ENCODE measurements around the gene CNN1.
"Not testable (repeated sequence)": the region's sequence is repeated elsewhere in the genome, so short reads cannot be mapped to it uniquely, and the experiment has no call there.

The CNN1 gene

DNA sequence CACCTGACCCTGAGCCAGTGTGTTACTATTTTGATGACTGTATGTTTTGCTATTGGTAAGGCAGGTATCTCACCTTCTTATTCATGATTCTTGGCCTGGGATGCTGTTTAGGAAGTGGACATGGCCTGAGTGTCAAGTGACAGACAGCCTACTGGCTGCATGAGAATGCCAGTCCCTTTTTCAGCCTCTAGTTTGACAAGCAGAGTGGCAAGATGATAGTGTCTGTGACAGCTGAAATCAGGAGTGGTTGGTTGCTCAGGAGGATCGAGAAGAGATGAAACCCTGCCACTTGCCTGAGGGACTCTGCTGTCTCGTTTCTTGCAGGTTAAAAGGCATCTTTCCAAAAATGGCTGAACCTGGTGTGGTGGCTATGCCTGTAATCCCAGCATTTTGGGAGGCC, 27.5 kb downstream of the CNN1 start:
- DNase-seq, result no peak

DNA sequence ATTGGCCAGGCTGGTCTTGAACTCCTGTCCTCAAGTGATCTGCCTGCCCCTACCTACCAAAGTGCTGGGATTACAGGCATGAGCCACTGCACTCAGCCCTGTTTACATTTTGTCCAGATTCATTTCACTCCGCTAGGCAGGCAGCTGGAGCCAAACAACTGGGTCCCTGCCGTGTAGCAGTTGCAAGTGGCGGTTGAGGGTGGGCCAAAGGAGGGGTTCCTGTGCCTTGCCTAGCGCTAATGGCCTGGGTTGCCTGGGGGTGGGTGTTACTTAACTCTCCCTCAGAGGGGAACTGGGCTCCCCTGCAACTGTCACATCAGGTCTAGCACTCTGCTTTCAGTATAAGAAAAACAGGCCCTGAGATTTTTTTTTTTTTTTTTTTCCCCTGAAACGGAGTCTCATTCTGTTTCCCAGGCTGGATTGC, 31.4 kb downstream of the CNN1 start:
- no peak for DNase-seq

DNA sequence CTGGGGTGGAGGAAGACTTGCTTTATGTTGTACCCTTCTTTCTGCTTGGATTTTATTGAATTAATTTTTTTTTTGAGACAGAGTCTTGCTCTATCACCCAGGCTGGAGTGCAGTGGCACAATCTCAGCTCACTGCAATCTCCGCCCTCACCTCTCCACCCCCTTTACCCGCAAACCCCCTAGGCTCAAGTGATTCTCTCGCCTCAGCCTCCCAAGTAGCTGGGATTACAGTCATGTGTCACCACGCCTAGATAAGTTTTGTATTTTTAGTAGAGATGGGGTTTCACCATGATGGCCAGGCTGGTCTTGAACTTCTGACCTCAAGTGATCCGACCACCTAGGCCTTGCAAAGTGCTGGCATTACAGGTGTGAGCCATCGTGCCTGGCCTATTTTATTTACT, 34.7 kb downstream of the CNN1 start:
- DNase-seq, result not testable (repeated sequence)

DNA sequence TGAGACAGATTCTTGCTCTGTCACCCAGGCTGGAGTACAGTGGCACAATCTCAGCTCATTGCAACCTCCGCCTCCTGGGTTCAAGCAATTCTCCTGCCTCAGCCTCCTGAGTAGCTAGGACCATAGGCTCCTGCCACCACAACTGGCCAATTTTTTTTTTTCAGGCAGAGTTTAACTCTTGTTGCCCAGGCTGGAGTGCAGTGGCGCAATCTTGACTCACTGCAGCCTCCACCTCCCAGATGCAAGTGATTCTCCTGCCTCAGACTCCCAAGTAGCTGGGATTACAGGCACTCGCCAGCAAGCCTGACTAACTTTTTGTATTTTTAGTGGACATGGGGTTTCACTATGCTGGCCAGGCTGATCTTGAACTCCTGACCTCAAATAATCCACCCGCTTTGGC, 35.1 kb downstream of the CNN1 start:
- not testable (repeated sequence) for DNase-seq

DNA sequence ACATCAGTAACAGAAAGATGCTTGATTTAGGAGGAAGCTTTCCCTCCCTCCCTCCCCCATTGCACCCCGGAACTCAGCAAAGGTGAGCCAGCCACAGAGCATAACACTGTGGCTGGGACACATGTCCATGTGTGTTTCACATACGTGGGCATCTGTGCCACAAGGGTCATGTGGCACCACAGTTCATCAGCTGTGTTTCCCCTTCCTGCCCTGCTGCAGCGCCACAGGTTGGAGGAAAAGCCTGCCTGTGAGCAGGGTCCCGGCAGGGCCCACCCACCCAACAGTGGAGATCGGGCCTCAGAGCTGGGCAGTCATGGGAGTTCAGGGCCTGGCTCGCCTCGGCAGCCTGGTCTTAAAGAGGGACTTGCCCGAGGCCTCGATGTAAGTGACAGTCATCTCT, 36.0 kb downstream of the CNN1 start:
- no peak for DNase-seq

DNA sequence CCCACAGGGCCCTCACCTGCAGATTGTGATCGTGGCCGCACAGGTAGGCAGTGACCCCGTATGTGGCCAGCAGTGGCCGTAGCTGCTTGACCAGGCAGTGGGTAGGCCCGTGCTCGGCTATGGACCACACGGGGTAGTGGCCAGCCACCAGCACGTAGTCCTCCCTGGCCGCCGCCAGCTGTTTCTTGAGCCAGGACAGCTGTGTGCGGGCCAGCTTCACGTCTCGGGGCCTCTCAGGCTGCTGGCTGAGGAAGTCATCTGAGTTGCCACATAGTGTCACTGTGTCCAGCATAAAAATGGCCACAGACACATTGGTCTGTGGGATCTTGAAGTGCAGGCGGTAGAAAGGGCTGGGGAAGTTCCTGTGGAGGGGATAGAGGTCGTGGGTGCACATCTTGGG, 37.6 kb downstream of the CNN1 start:
- DNase-seq, result no peak

DNA sequence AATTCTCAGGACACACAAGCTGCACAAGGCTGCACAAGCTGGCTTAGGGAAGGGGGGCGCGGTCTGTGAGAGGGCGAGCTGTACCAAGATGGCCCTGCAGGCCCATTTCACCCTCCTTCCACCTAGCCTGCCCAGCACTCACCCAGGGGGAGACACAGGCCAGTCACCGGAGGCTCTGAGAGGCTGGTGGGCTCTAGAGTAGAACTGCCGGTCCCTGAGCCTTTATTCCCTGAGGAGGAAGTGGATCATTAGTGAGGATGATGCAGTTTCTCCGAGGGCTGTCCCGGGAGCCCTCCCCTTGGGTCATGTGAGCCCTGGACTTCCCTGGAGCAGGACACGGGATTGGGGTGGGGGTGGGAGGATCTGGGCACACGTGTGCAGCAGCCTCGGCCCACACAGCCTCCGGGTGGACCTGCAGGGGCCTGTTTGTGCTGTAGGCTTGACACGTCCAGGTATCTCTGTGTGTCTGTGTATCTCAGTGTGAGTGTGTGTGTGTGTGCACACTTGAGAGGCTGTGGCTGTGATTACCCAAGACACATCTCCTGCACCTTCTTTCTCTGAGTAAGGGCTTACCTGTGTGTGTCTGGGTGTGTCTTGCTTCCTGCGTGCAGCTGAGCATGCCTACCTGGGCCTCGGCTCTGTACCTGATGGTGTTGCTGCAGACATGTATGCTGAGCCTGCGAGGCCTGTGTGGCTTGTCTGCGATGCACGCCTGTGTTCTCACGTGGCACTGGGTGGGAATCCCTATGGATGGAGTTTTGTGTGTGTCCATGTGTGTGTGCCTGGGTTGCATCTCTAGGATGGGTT, 39.0 kb downstream of the CNN1 start, which contains the start of gene ACP5:
Gene ACP5 (minus strand): TSS at position 195 of the 807 bp plus-strand sequence. CDS start 328 bp downstream, outside the sequence.
- DNase-seq, result no peak

DNA sequence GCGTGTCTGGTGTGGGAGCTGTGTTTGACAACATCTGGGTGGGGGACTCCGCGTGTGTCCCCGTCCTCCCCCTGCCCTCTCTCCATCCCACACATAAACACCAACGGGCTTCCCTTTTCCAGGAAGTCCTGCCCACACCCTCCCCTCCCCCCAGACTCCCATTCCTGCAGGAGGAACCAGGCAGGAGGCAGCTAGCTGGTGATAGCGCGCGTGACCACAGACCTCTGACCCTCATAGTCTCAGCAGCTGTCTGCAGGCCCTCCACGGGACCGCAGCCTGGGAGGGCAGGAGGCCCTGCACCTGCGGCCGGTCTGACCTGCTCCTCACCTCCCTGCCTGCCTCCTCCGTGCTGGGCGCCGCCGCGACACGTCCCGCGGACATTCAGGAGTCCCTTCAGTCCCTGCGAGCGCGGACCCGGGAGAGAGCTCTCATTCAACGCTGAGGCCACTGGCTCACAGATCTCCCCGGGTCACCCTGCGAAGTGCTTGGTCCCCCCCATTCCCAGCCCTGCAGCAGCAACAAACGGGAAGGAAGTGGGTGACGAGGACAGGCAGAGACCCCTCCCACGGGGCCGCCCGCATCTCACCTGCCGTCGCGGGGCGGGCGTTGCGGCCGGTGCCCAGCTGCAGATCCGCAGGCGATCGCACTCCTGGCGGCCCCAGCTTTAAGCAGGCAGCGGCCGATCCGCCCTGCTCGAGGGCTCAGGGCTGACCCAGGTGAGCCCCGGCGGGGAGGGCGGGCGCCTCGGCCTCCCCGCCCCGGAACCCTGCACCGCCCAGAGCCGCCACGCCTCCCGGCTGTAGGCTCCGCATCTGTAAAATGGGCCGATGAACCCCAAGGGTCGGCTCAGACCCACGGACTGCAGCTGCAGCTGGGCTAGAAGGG, 39.8 kb downstream of the CNN1 start:
- no peak for DNase-seq

DNA sequence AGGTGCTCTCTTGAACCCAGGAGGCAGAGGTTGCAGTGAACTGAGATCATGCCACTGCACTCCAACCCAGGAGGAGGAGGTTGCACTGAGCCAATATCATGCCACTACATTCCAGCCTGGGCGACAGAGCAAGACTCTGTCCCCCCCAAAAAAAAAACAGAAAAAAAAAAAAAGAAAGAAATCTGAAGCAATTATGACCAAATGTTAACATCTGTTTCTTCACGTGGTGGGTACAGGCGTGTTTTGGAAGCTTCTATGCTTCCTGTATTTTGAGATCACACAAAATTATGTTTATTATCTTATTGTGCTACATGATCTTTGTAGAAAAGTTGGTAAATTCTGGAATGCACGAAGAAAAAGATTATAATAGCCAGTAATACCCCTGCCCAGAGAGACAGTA, 41.5 kb downstream of the CNN1 start:
- no peak for DNase-seq

DNA sequence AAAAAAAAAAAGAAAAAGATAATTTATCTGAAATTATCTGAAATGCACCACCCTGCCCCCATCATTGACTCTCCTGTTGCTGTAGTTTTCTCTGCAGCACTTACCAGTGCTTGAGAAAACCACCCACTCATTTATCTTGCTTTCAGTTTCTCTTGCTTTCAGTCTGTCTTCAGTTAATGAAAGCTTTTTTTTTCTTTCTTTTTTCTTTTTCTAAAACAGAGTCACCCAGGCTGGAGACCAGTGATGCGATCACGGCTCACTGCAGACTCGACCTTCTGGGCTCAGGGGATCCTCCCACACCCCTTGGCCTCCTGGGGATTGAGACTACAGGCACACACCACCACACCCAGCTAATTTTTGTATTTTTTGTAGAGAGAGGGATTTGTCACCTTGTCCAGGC, 43.1 kb downstream of the CNN1 start:
- no peak for DNase-seq

DNA sequence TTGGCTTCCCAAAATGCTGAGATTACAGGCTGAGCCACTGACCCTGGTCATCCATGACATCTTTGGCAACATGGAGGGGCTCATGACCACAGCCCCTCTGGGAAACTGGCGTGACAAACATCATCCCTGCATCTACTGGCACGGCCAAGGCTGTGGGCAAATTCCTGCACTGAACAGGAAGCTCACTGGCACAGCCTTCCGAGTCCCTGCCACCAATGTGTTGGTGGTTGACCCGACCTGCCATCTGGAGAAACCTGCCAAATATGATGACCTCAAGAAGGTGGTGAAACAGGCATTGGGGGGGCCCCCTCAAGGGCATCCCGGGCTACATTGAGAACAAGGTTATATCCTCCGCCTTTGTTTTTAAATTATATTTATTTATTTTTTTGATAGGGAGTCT, 47.7 kb downstream of the CNN1 start:
- DNase-seq, result no peak

DNA sequence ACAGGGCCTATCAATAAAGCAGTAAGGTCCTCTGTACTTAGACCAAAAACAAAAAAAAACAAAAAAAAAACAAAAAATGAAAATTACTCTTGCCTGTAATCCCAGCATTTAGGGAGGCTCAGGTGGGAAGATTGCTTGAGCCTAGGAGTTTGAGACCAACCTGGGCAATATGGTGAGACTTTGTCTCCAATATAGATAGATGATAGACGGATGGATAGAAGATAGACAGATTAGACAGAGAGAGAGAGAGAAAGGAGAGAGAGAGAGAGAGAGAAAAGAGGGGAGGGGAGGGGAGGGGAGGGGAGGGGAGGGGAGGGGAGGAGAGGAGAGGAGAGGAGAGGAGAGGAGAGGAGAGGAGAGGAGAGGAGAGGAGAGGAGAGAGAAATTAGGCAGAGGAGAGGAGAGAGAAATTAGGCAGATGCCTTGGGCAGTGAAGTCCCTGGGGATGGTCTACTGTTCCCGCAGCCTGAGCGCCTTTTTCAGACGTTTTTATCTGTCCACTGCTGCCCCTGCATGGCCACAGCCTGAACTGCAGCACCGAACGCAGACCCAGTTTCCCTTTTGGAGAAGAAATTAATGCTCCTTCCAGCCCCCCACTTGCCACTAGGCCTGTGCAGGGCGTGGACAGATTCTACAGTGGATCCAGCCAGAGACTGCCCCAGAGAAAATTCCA, 48.8 kb downstream of the CNN1 start:
- DNase-seq, result no peak

DNA sequence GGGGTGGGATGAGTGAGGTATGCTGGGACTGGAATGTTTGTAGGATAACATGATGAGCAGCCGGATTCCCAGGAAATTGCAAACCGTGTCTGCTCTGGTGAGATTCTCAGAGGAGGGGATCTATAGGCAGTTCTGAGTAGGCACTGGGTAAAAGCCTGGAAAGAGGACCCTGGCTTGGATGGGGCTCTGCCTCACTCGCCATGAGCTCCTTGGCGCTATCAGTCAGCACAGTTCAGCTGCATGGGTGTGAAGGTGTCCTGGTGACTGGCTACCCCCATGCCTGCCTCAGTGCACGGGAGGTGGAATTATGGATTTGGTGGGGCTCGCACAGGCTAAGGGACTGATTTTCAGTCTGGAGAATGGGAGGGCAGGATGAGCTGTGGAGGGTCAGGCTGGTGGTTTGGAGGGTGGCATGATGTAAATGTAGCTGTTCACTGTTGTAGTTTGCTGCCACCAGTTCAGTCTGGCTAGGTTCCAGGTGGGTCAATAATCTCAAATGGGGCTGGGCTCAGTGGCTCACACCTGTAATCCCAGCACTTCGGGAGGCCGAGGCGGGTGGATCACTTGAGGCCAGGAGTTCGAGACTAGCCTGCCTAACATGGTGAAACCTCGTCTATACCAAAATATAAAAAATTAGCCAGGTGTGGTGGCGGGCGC, 49.5 kb downstream of the CNN1 start:
- DNase-seq, result no peak

DNA sequence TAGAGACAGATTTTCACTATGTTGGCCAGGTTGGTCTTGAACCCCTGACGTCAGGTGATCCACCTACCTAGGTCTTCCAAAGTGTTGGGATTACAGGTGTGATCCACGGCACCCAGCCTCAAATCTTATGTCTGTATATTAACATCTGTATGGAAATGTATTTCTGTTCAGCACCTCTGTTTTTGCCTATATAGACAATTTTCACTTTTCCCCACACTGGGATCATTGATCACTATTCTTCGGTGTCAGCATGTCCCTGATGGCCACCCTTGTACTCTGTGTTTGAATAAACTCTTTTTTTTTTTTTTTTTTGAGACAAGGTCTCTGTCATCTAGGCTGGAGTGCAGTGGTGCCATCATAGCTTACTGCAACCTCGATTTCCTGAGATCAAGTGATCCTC, 55.4 kb downstream of the CNN1 start:
- no peak for DNase-seq

DNA sequence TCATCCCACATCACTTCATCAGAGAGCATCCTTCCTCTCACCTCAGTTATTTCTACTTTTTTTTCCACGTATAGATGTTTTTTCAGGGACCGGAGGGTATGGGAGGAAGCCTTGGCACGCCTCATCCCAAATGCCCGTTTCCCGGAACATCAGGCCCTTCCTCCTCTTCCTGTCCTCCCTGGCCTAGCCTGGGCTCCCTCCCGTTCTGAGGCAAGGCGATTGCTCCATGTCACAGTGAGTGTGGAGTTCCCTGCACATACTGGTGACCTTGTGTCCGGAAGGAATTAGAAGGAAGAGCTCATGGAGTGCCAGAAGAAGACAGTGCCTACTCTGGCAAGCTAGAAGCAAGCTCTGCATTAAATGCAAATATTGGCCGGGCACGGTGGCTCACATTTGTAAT, 57.5 kb downstream of the CNN1 start:
- no peak for DNase-seq

DNA sequence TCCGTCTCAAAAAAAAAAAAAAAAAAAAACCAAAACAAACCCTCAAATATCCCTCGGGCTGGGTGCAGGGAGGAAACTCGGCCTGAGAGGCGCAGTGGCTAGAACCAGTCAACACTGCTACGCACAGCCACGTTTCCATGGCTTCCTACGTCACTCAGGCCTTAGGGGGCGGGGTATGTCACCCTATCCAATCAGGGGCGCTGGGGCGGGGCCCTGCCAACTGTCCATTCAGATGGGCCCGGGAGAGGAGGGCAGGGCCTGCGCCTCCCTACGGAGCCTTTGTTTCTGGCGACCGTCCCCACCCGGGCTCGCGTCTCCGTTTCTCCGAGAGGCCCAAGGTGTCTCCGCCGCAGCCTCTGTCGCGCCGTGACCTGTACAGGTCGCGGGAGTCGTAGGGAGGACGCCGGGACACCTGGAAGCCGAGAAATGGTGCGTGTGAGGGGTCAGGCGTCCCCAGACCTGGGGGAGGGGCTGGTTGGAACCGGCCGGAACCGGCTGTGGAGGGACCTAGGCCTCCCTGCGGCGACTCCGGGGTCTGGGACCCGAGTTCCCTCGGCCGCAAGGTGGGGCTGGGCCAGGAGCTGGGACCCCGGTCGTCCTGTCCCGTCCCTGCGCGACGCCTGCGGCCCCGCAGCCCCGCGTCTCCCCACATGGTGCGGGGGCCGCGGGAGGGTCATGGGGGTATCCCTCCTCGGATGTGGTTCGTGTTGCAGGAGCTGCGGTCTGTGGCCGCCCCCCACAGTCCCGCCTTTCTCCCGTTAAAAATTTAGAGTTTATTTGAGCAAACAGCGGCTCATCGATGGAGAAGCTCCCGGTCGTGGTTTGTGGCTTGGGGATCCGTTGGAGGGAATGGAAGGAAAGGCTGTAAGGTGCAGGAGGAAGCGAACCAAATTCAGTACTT, 58.8 kb downstream of the CNN1 start, which contains the start of gene ZNF627:
Gene ZNF627 (plus strand): TSS at position 282 of the 901 bp plus-strand sequence. CDS start 145 bp downstream, at position 427.
- DNase-seq, result no peak

DNA sequence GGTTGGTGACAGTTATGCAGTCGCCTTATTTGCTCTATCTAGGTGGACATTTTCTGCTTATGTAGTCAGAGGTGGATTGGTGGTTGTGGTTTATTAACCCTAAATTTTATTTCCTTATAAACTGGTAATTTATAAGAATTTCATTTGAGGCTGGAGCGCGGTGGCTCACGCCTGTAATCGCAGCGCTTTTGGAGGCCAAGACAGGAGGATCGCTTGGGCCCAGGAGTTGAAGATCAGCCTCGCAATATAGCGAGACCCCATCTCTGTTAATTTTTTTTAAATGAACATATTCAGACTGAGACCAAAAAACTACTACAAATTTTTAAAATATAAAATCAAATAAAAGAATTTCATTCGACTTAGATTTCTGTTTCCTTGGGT, 59.4 kb downstream of the CNN1 start:
- DNase-seq, result no peak

DNA sequence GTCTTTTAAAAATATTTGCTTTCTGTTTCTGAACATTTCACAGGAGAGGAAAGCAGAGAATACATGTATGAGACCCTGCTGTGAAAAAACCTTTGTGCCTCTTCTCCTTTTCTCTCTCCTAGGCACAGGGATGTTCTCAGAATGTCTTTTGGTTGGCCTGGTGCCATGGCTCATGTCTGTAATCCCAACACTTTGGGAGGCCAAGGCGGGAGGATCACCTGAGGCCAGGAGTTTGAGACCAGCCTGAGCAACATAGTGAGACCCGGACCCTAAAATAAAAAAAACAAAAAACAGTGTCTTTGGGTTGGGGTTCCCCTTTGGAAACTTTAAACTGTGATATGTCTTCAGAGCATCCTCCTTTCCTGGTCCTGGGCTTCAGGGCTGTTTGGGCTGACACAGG, 60.1 kb downstream of the CNN1 start:
- no peak for DNase-seq

DNA sequence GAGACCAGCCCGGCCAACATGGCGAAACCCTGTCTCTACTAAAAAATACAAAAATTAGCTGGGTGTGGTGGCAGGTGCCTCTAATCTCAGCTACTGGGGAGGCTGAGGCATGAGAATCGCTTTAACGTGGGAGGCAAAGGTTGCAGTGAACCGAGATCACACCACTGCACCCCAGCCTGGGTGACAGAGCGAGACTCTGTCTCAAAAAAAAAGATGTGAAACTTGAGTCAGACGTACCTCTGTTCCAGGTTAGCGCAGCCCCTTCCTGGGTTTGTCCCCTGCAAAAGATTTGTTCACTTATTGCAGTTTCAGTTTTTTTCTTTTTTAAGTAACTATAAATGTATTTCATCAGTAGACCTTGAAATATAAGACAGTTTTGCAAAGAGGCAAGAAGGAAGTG, 61.1 kb downstream of the CNN1 start:
- DNase-seq, result not testable (repeated sequence)

All from cortex of kidney (tissue), 1 donor.